Body of pancreas (tissue), 4 donors: Measurements from ENCODE around the gene CNNM4. TPM values are rescaled to one million over a fixed set of nuclear protein-coding genes. Genes with fewer than 3 reads are reported as not detected.

Experiments
- ATAC-seq: fragments of 150-250 bp; one replicate; pipeline ENCODE4 v1.9.1; 2016
- DNase-seq, 4 donors: peaks; one replicate each; pipeline ENCODE4 v3.0.0-alpha.2; 2019
- H3K27ac ChIP-seq, 4 donors: fragments of 200-600 bp; sonication (generic); 1 replicate in 3 of 4; 2 replicates in 1 of 4; pipeline versions ENCODE4 v1.5.1 to v1.6.1; 2016 to 2019; ENCODE audit warnings: mild to moderate bottlenecking in 1 of 4, mixed read lengths in 1 of 4, moderate library complexity in 1 of 4
- H3K27me3 ChIP-seq, 2 donors: fragments of 200-600 bp; sonication (generic); one replicate each; pipeline ENCODE4 v1.6.0; 2016; ENCODE audit warnings: mild to moderate bottlenecking in 1 of 2
- H3K36me3 ChIP-seq, 2 donors: fragments of 200-600 bp; sonication (generic); replicated peaks in 1 of 2; 2 replicates each; pipeline ENCODE4 v1.5.1; 2016; ENCODE audit warnings: low read depth in 2 of 2; ENCODE audit not compliant: insufficient read depth in 1 of 2
- H3K4me1 ChIP-seq: fragments of 200-600 bp; sonication (generic); one replicate; pipeline ENCODE4 v1.6.0; 2016
- H3K4me3 ChIP-seq, 2 donors: fragments of 200-600 bp; sonication (generic); 1 replicate in 1 of 2; 2 replicates in 1 of 2; pipeline ENCODE4 v1.5.1; 2016 to 2019
- H3K9me3 ChIP-seq, 3 donors: fragments of 200-600 bp; sonication (generic); 1 replicate in 2 of 3; 2 replicates in 1 of 3; pipeline ENCODE4 v1.5.1; 2016
- POLR2A ChIP-seq, 3 donors: fragments of 450-650 bp; IDR thresholded peaks; one replicate each; pipeline ENCODE4 v1.6.1; 2016; ENCODE audit warnings: antibody characterized with exemption in 3 of 3, mild to moderate bottlenecking in 2 of 3
- whole genome bisulfite sequencing, 2 donors: methylation state at CpG; one replicate each; pipeline ENCODE4 v1.1.5; 2017; 5-methylcytosine and 5-hydroxymethylcytosine counted together
- intact Hi-C: fragments of 100-400 bp; cut with DNase I; formaldehyde crosslinking; loops from one replicate; pipeline ENCODE4 v1.15.1; 2023
- total RNA-seq, 2 donors: library from RNA; depleted of rRNA; stranded (reverse); fragments of >200 nt; gene quantifications; one replicate each; pipeline ENCODE4 v1.1.0, GENCODE V29; 2016
- TF ChIP-seq, protein P1 (sequence below), 7 experiments: fragments of 450-650 bp in 4 of 7; fragments of 200-600 bp in 3 of 7; sonication (generic) in 3 of 7; IDR thresholded peaks; one replicate each; pipeline ENCODE4 v1.5.1; 2016 to 2019; ENCODE audit warnings: antibody characterized with exemption in 7 of 7

Gene CNNM4
- total RNA-seq, 2 donors from 2014 or later: 4.3 to 7.8 TPM

DNA sequence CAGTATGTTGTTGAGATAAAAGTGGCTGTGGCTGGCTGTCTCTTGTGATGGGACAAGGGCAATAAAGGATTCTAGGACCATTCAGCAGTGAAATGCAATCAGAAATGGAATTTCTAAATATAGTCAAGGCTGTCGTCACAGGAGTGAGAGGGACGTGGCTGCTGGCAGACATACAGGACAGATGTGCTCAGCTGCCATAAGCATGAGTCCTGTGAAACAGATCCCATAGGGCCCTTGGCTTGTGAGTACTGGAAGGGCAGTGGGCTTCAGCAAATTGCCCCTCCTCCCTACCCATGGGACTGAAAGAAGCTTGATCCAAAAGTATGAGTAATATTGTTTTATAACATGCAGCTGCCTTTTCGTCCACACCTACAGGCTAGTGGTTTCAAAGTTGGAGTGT is 51.2 kb downstream of the CNNM4 start:
- intact Hi-C loops: no loop called here
- H3K27ac ChIP-seq: no peak overlapping the region

DNA sequence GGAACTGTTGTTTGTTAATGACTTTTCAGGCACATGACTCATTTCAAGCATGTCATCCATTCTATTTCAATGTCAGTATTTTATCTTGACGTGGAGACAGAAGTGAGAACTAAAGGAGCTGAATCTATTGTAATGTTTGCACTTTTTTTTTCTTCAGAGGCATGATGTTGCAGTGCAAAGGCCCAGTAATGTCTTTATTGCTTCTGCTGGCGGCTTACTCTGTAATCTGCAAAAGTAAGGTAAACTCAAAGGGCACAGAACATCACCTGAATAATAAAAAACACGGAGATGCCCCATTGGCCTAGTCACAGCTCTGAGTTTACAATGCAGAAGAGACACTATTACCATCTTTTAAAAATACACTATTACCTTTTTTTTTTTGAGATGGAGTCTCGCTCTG is 53.0 kb downstream of the CNNM4 start:
- TF ChIP-seq, protein P1, sequence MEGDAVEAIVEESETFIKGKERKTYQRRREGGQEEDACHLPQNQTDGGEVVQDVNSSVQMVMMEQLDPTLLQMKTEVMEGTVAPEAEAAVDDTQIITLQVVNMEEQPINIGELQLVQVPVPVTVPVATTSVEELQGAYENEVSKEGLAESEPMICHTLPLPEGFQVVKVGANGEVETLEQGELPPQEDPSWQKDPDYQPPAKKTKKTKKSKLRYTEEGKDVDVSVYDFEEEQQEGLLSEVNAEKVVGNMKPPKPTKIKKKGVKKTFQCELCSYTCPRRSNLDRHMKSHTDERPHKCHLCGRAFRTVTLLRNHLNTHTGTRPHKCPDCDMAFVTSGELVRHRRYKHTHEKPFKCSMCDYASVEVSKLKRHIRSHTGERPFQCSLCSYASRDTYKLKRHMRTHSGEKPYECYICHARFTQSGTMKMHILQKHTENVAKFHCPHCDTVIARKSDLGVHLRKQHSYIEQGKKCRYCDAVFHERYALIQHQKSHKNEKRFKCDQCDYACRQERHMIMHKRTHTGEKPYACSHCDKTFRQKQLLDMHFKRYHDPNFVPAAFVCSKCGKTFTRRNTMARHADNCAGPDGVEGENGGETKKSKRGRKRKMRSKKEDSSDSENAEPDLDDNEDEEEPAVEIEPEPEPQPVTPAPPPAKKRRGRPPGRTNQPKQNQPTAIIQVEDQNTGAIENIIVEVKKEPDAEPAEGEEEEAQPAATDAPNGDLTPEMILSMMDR (IDR thresholded peaks at IDR 0.05): no peak
- no peak for TF ChIP-seq POLR2A (IDR thresholded peaks at IDR 0.05)
- Histone ChIP-seq H3K27me3 (no peaks in the 10 kb centered on the region), H3K4me1 (peaks cover 25% of the 10 kb centered on the region), H3K27ac (no peak overlapping the region), H3K9me3 (no peaks in the 10 kb centered on the region), H3K4me3 (no peak overlapping the region), H3K36me3 (no peaks in the 10 kb centered on the region)
- intact Hi-C loops: no loop called here
- 79 to 83% methylated on average over 4 of the region's 4 CpGs for WGBS, 2 donors
- DNase-seq (no peak), ATAC-seq (no peak)

More for the DNA sequence above, 51.2 kb downstream of the CNNM4 start:
- ATAC-seq (no peak), DNase-seq (no peak)
- Histone ChIP-seq H3K4me1 (peaks cover 7% of the 10 kb centered on the region), H3K36me3 (no peaks in the 10 kb centered on the region), H3K4me3 (no peak overlapping the region), H3K27me3 (no peaks in the 10 kb centered on the region), H3K9me3 (no peaks in the 10 kb centered on the region)
- WGBS, 2 donors: 38 to 44% methylated on average over 3 of the region's 3 CpGs
- TF ChIP-seq POLR2A (IDR thresholded peaks at IDR 0.05): no peak
- TF ChIP-seq, protein P1 (IDR thresholded peaks at IDR 0.05): no peak

- Histone ChIP-seq H3K4me1 (peaks cover 43% of the 10 kb centered on the region), H3K4me3 (peak overlapping the region; percentile 26 to 62), H3K27me3 (no peaks in the 10 kb centered on the region), H3K27ac (peak overlapping the region; percentile 84 to 94 (median 90)), H3K36me3 (no peaks in the 10 kb centered on the region), H3K9me3 (no peaks in the 10 kb centered on the region)
- 1 to 4% methylated on average over 6 to 48 of the region's 60 CpGs for WGBS, 2 donors
- intact Hi-C loops: no loop called here
- TF ChIP-seq, protein P1 (IDR thresholded peaks at IDR 0.05): peak in 1 of 7 experiments; percentile 5
- no peak for TF ChIP-seq POLR2A (IDR thresholded peaks at IDR 0.05)
- DNase-seq (peak in 3 of 4 donors; percentile 29 to 55 (median 40)), ATAC-seq (peak; percentile 17)
Observed at GRCh38 chr2:96815326-96816126, 54.8 kb downstream of the CNNM4 start.

- DNase-seq (peak; percentile 95 to 97 (median 96)), ATAC-seq (peak; percentile 89)
- Histone ChIP-seq H3K36me3 (no peaks in the 10 kb centered on the region), H3K9me3 (no peaks in the 10 kb centered on the region), H3K27me3 (no peaks in the 10 kb centered on the region), H3K4me1 (peaks cover 51% of the 10 kb centered on the region), H3K27ac (peak within 1 kb of the TSS; percentile 84 to 94 (median 90)), H3K4me3 (peak within 1 kb of the TSS; percentile 62 to 69)
- 0% methylated on average over 6 to 36 of the region's 103 CpGs for WGBS, 2 donors
- intact Hi-C loops: no loop called here
- TF ChIP-seq, protein P1 (IDR thresholded peaks at IDR 0.05): peak; percentile 58 to 74 (median 72)
- TF ChIP-seq POLR2A (IDR thresholded peaks at IDR 0.05): peak; percentile 75 to 86 (median 77)
Observed at GRCh38 chr2:96816127-96816835, 55.6 kb downstream of the CNNM4 start, which contains the start of gene CNNM3. CNNM3 (plus strand) TSS chr2:96816268; CDS start chr2:96816278, 10 bp downstream.
